H9 (cell line): ENCODE measurements around the gene EVL. TPM values are rescaled to one million over a fixed set of nuclear protein-coding genes. Genes with fewer than 3 reads are reported as not detected.

ENCODE experiments used
- DNase-seq: peaks from one replicate; pipeline ENCODE4 v3.0.0-alpha.2; 2017
- H2AFZ ChIP-seq: one replicate; pipeline ENCODE4 v1.6.1; 2013; ENCODE audit warnings: mild to moderate bottlenecking, low read length, control low read depth, moderate library complexity
- H2AK5ac ChIP-seq: 2 replicates; pipeline ENCODE4 v1.6.1; 2013; ENCODE audit warnings: low read length, control low read depth, mixed read lengths; ENCODE audit not compliant: insufficient read length
- H2BK120ac ChIP-seq: one replicate; pipeline ENCODE4 v1.6.1; 2013; ENCODE audit warnings: low read depth, mild to moderate bottlenecking, low read length, control low read depth, inconsistent platforms; ENCODE audit not compliant: poor library complexity, severe bottlenecking
- H2BK12ac ChIP-seq: 2 replicates; pipeline ENCODE4 v1.6.1; 2013; ENCODE audit warnings: low read length, control low read depth, mixed read lengths, low read depth; ENCODE audit not compliant: insufficient read length
- H2BK15ac ChIP-seq: 2 replicates; pipeline ENCODE4 v1.6.1; 2013; ENCODE audit warnings: low read depth, low read length, control low read depth
- H2BK20ac ChIP-seq: one replicate; pipeline ENCODE4 v1.6.1; 2013; ENCODE audit warnings: low read depth, mild to moderate bottlenecking, low read length, control low read depth, inconsistent platforms; ENCODE audit not compliant: poor library complexity, severe bottlenecking
- H2BK5ac ChIP-seq: 2 replicates; pipeline ENCODE4 v1.6.1; 2013; ENCODE audit warnings: low read length, control low read depth, mixed read lengths; ENCODE audit not compliant: insufficient read length
- H3K14ac ChIP-seq: 2 replicates; pipeline ENCODE4 v1.6.1; 2013; ENCODE audit warnings: low read length, control low read depth; ENCODE audit not compliant: insufficient read depth
- H3K18ac ChIP-seq: 2 replicates; pipeline ENCODE4 v1.6.1; 2013; ENCODE audit warnings: low read depth, mild to moderate bottlenecking, mixed read lengths, low read length, control low read depth; ENCODE audit not compliant: insufficient read length
- H3K23ac ChIP-seq: 2 replicates; pipeline ENCODE4 v1.6.1; 2013; ENCODE audit warnings: low read length, control low read depth, mixed read lengths, low read depth; ENCODE audit not compliant: insufficient read length
- H3K23me2 ChIP-seq: 2 replicates; pipeline ENCODE4 v1.6.1; 2013; ENCODE audit warnings: low read depth, mild to moderate bottlenecking, mixed read lengths, low read length, control low read depth; ENCODE audit not compliant: insufficient read length, poor library complexity, severe bottlenecking
- H3K27ac ChIP-seq: 2 replicates; pipeline ENCODE4 v1.5.1; 2013; ENCODE audit warnings: low read length, control low read depth, mixed read lengths, low read depth; ENCODE audit not compliant: insufficient read length
- H3K27me3 ChIP-seq: 2 replicates; pipeline ENCODE4 v1.6.1; 2013; ENCODE audit warnings: low read length, control low read depth, inconsistent platforms; ENCODE audit not compliant: insufficient read depth
- H3K4ac ChIP-seq: 2 replicates; pipeline ENCODE4 v1.6.1; 2013; ENCODE audit warnings: low read depth, mild to moderate bottlenecking, control low read depth, inconsistent platforms, low read length, moderate library complexity
- H3K4me1 ChIP-seq: 2 replicates; pipeline ENCODE4 v1.6.1; 2013; ENCODE audit warnings: low read length, control low read depth, inconsistent platforms; ENCODE audit not compliant: insufficient read depth
- H3K4me2 ChIP-seq: 2 replicates; pipeline ENCODE4 v1.6.1; 2013; ENCODE audit warnings: low read length, control low read depth, mixed read lengths; ENCODE audit not compliant: insufficient read length, insufficient read depth
- H3K56ac ChIP-seq: 2 replicates; pipeline ENCODE4 v1.6.1; 2013; ENCODE audit warnings: low read depth, mild to moderate bottlenecking, mixed read lengths, low read length, control low read depth; ENCODE audit not compliant: insufficient read length
- H3K79me1 ChIP-seq: 2 replicates; pipeline ENCODE4 v1.6.1; 2013; ENCODE audit warnings: low read depth, mild to moderate bottlenecking, moderate library complexity, low read length, control low read depth, inconsistent platforms; ENCODE audit not compliant: insufficient read depth, poor library complexity, severe bottlenecking
- H3K79me2 ChIP-seq: 2 replicates; pipeline ENCODE4 v1.6.1; 2013; ENCODE audit warnings: low read length, control low read depth, inconsistent platforms; ENCODE audit not compliant: insufficient read depth
- H3K9ac ChIP-seq: 2 replicates; pipeline ENCODE4 v1.6.1; 2013; ENCODE audit warnings: low read length, control low read depth, mixed read lengths; ENCODE audit not compliant: insufficient read length; ENCODE audit errors: extremely low read depth
- H3K9me3 ChIP-seq: one replicate; pipeline ENCODE4 v1.6.1; 2013; ENCODE audit warnings: low read depth, low read length, inconsistent platforms; ENCODE audit not compliant: control insufficient read depth
- H3T11ph ChIP-seq: one replicate; pipeline ENCODE4 v1.6.1; 2013; ENCODE audit warnings: mild to moderate bottlenecking, low read length, control low read depth, inconsistent platforms
- H4K20me1 ChIP-seq: one replicate; pipeline ENCODE4 v1.6.1; 2013; ENCODE audit not compliant: control insufficient read depth, insufficient read length, insufficient read depth
- H4K5ac ChIP-seq: 2 replicates; pipeline ENCODE4 v1.6.1; 2013; ENCODE audit warnings: low read depth, mild to moderate bottlenecking, mixed read lengths, low read length, control low read depth; ENCODE audit not compliant: insufficient read length
- H4K8ac ChIP-seq: replicated peaks from 2 replicates; pipeline ENCODE4 v1.6.1; 2013; ENCODE audit warnings: low read length, control low read depth, mixed read lengths, low read depth; ENCODE audit not compliant: insufficient read length
- H4K91ac ChIP-seq: 2 replicates; pipeline ENCODE4 v1.6.1; 2013; ENCODE audit warnings: low read depth, mild to moderate bottlenecking, moderate library complexity, mixed read lengths, low read length, control low read depth; ENCODE audit not compliant: insufficient read length
- H3K27ac Mint-ChIP-seq, 3 experiments: 2 replicates in 2 of 3; 3 replicates in 1 of 3; pipeline ENCODE4 v1.8.0; 2020 to 2021; ENCODE audit warnings: mixed read lengths in 3 of 3, mild to moderate bottlenecking in 1 of 3, moderate library complexity in 1 of 3
- H3K27me3 Mint-ChIP-seq: 2 replicates; pipeline ENCODE4 v1.8.0; 2021; ENCODE audit warnings: low read depth, mild to moderate bottlenecking, moderate library complexity, mixed read lengths
- H3K36me3 Mint-ChIP-seq, 3 experiments: 2 replicates in 2 of 3; 3 replicates in 1 of 3; pipeline ENCODE4 v1.8.0; 2020 to 2021; ENCODE audit warnings: low read depth in 3 of 3, mixed read lengths in 3 of 3; ENCODE audit not compliant: insufficient read depth in 1 of 3
- H3K4me1 Mint-ChIP-seq, 2 experiments: 2 replicates each; pipeline ENCODE4 v1.8.0; 2020; ENCODE audit warnings: mixed read lengths in 2 of 2
- H3K4me3 Mint-ChIP-seq, 2 experiments: 2 replicates in 1 of 2; 3 replicates in 1 of 2; pipeline ENCODE4 v1.8.0; 2020 to 2021; ENCODE audit warnings: mild to moderate bottlenecking in 2 of 2, mixed read lengths in 2 of 2, moderate library complexity in 1 of 2
- H3K9me3 Mint-ChIP-seq, 2 experiments: 2 replicates in 1 of 2; 3 replicates in 1 of 2; pipeline ENCODE4 v1.8.0; 2020; ENCODE audit warnings: mild to moderate bottlenecking in 2 of 2, mixed read lengths in 2 of 2, moderate library complexity in 1 of 2
- WGBS: extraction: QIAGEN DNeasy Blood & Tissue Kit; methylation state at CpG from one replicate; pipeline ENCODE4 v1.1.7; 2013; ENCODE audit warnings: missing lambda C conversion rate, low lambda C conversion rate, mixed read lengths; ENCODE audit not compliant: insufficient read length; ENCODE audit errors: extremely low coverage; 5-methylcytosine and 5-hydroxymethylcytosine counted together
- total RNA-seq: library from RNA; stranded (reverse); gene quantifications from 2 replicates; pipeline ENCODE4 v1.2.1, GENCODE V29; 2021
- TF ChIP-seq, protein P1 (sequence below): fragments of 200-600 bp; sonication (generic); conservative IDR thresholded peaks from 3 replicates; pipeline ENCODE4 v1.8.0; 2021; ENCODE audit warnings: antibody characterized with exemption, mild to moderate bottlenecking

Gene EVL
- total RNA-seq, 1 experiment from 2014 or later: 53.2 TPM

- Histone ChIP-seq H2BK12ac (no peak overlapping the region), H4K91ac (no peak overlapping the region), H4K5ac (no peak overlapping the region), H3T11ph (no peak overlapping the region), H3K9ac (no peak overlapping the region), H3K4ac (no peak overlapping the region), H3K79me1 (no peaks in the 10 kb centered on the region), H2BK15ac (no peak overlapping the region), H3K56ac (no peak overlapping the region), H2BK5ac (no peak overlapping the region), H3K23me2 (no peaks in the 10 kb centered on the region), H3K14ac (no peak overlapping the region; the same call in 1 of the 2 replicates), H4K8ac (no peak overlapping the region), H3K27me3 (no peaks in the 10 kb centered on the region), H2AFZ (no peak overlapping the region), H3K27ac (no peak overlapping the region), H3K79me2 (no peaks in the 10 kb centered on the region), H2BK120ac (no peak overlapping the region), H3K23ac (no peak overlapping the region), H2AK5ac (no peak overlapping the region), H3K4me1 (no peaks in the 10 kb centered on the region), H4K20me1 (peaks cover 2% of the 10 kb centered on the region), H3K18ac (no peak overlapping the region), H3K4me2 (no peak overlapping the region), H2BK20ac (no peak overlapping the region), H3K9me3 (no peaks in the 10 kb centered on the region)
- H3K36me3 Mint-ChIP-seq: no peaks in the 10 kb centered on the region
- no CpG with 5 or more reads among the region's 8 CpGs for WGBS
- no peak for DNase-seq
- no peaks in the 10 kb centered on the region for H3K27me3 Mint-ChIP-seq
- no peaks in the 10 kb centered on the region for H3K9me3 Mint-ChIP-seq
- H3K4me1 Mint-ChIP-seq: peaks cover 14% of the 10 kb centered on the region in 2 experiments
- H3K27ac Mint-ChIP-seq: no peak overlapping the region
- TF ChIP-seq, protein P1, sequence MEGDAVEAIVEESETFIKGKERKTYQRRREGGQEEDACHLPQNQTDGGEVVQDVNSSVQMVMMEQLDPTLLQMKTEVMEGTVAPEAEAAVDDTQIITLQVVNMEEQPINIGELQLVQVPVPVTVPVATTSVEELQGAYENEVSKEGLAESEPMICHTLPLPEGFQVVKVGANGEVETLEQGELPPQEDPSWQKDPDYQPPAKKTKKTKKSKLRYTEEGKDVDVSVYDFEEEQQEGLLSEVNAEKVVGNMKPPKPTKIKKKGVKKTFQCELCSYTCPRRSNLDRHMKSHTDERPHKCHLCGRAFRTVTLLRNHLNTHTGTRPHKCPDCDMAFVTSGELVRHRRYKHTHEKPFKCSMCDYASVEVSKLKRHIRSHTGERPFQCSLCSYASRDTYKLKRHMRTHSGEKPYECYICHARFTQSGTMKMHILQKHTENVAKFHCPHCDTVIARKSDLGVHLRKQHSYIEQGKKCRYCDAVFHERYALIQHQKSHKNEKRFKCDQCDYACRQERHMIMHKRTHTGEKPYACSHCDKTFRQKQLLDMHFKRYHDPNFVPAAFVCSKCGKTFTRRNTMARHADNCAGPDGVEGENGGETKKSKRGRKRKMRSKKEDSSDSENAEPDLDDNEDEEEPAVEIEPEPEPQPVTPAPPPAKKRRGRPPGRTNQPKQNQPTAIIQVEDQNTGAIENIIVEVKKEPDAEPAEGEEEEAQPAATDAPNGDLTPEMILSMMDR: no peak
- H3K4me3 Mint-ChIP-seq: no peak overlapping the region
Observed at GRCh38 chr14:100115726-100116125, 50.5 kb downstream of the EVL start.
